Lung (tissue), 12 donors: Measurements from ENCODE around the gene C21orf91. TPM values are rescaled to one million over a fixed set of nuclear protein-coding genes. Genes with fewer than 3 reads are reported as not detected.

Source experiments
- ATAC-seq: fragments of 200-7000 bp; cut with Tn5 transposase; one replicate; pipeline ENCODE4 v1.9.1; 2020; ENCODE audit warnings: moderate number of reproducible peaks; ENCODE audit not compliant: insufficient read depth, low FRiP score
- DNase-seq, 3 donors: peaks; one replicate each; pipeline ENCODE4 v3.0.0-alpha.2; 2013 to 2017
- H3K27ac ChIP-seq, 2 donors: one replicate each; pipeline ENCODE4 v1.5.1; 2013; ENCODE audit warnings: mild to moderate bottlenecking in 2 of 2, moderate library complexity in 2 of 2, control low read depth in 1 of 2, inconsistent platforms in 1 of 2, low read depth in 1 of 2, low read length in 1 of 2
- H3K27me3 ChIP-seq, 3 donors: one replicate each; pipeline ENCODE4 v1.5.1; 2013; ENCODE audit warnings: low read length in 2 of 3; ENCODE audit not compliant: control insufficient read depth in 3 of 3, insufficient read depth in 3 of 3
- H3K36me3 ChIP-seq, 4 donors: one replicate each; pipeline ENCODE4 v1.5.1; 2013; ENCODE audit warnings: low read length in 4 of 4, mild to moderate bottlenecking in 1 of 4, moderate library complexity in 1 of 4; ENCODE audit not compliant: control insufficient read depth in 4 of 4, insufficient read depth in 4 of 4
- H3K4me1 ChIP-seq, 5 donors: one replicate each; pipeline ENCODE4 v1.5.1; 2013; ENCODE audit warnings: low read length in 5 of 5, mild to moderate bottlenecking in 2 of 5, moderate library complexity in 1 of 5; ENCODE audit not compliant: control insufficient read depth in 5 of 5, insufficient read depth in 5 of 5
- H3K4me3 ChIP-seq: one replicate; pipeline ENCODE4 v1.5.1; 2013; ENCODE audit warnings: mild to moderate bottlenecking, control low read depth, moderate library complexity
- H3K9ac ChIP-seq, 2 donors: one replicate each; pipeline ENCODE4 v1.5.1; 2013; ENCODE audit warnings: low read length in 2 of 2, control low read depth in 1 of 2; ENCODE audit not compliant: insufficient read depth in 1 of 2
- H3K9me3 ChIP-seq, 4 donors: one replicate each; pipeline ENCODE4 v1.5.1; 2013; ENCODE audit warnings: low read length in 3 of 4, mild to moderate bottlenecking in 1 of 4, moderate library complexity in 1 of 4; ENCODE audit not compliant: control insufficient read depth in 4 of 4, insufficient read depth in 3 of 4
- CTCF ChIP-seq: IDR thresholded peaks from 2 replicates; pipeline ENCODE4 v1.5.1; 2012; ENCODE audit warnings: mild to moderate bottlenecking; ENCODE audit errors: control extremely low read depth, extremely low read depth
- WGBS, 2 donors: extraction: QIAGEN DNeasy Blood & Tissue Kit; methylation state at CpG; one replicate each; pipeline ENCODE4 v1.1.7; 2013; 5-methylcytosine and 5-hydroxymethylcytosine counted together
- polyA plus RNA-seq, 2 donors: library from polyadenylated mRNA; stranded (reverse); fragments of 200-250 nt; gene quantifications; one replicate each; pipeline ENCODE4 v1.2.1, GENCODE V29; 2013
- total RNA-seq, 2 donors: library from RNA; depleted of rRNA in 1 of 2; stranded (reverse); fragments of >200 nt in 1 of 2; gene quantifications; one replicate each; pipeline ENCODE4 v1.2.1, GENCODE V29; 2014 to 2021
- donor health status: control.
- donor health status: control.
- donor health status: Bipolar disorder and iron deficiency.
- donor health status: healthy.
- donor health status: DM: yes; HTN: yes; CAD: no.

Gene C21orf91
- total and polyA plus RNA-seq, 4 donors, result 2.8 to 19.0 (median 10.2) TPM

- H3K9me3 ChIP-seq, result peaks cover 0 to 2% (median 0%) of the 10 kb centered on the region in 4 donors
- no peaks in the 10 kb centered on the region for H3K27me3 ChIP-seq
- H3K4me3 ChIP-seq, result no peak overlapping the region
- WGBS, 2 donors, result 71 to 88% methylated on average over 5 of the region's 5 CpGs
- TF ChIP-seq CTCF, result no peak
- peaks cover 0 to 4% (median 0%) of the 10 kb centered on the region in 5 donors for H3K4me1 ChIP-seq
- no peak overlapping the region for H3K9ac ChIP-seq
- peaks cover 2 to 15% (median 7%) of the 10 kb centered on the region in 4 donors for H3K36me3 ChIP-seq
- ATAC-seq, result no peak
- no peak overlapping the region for H3K27ac ChIP-seq
- no peak for DNase-seq
Measured at GRCh38 chr21:17781524-17781923, 37.6 kb downstream of the C21orf91 start.

- H3K36me3 ChIP-seq, result peaks cover 2 to 5% (median 3%) of the 10 kb centered on the region in 4 donors
- ATAC-seq (no peak), DNase-seq (no peak)
- no peak overlapping the region for H3K9ac ChIP-seq
- no peak for TF ChIP-seq CTCF
- no peak overlapping the region for H3K4me3 ChIP-seq
- H3K9me3 ChIP-seq, result peaks cover 0 to 2% (median 0%) of the 10 kb centered on the region in 4 donors
- H3K27ac ChIP-seq, result no peak overlapping the region
- H3K4me1 ChIP-seq, result peaks cover 0 to 4% (median 0%) of the 10 kb centered on the region in 5 donors
- 31 to 42% methylated on average over 6 of the region's 6 CpGs for WGBS, 2 donors
- H3K27me3 ChIP-seq, result no peaks in the 10 kb centered on the region
Measured at GRCh38 chr21:17780539-17780938, 38.6 kb downstream of the C21orf91 start.

GRCh38 chr21:17779980-17780379, 39.2 kb downstream of the C21orf91 start:
- Histone ChIP-seq H3K36me3 (peaks cover 0 to 4% (median 0%) of the 10 kb centered on the region in 4 donors), H3K4me1 (peaks cover 0 to 4% (median 0%) of the 10 kb centered on the region in 5 donors), H3K9ac (no peak overlapping the region), H3K4me3 (no peak overlapping the region), H3K27me3 (no peaks in the 10 kb centered on the region), H3K9me3 (no peaks in the 10 kb centered on the region), H3K27ac (peak overlapping the region in 1 of 2 donors; percentile 14)
- WGBS, 2 donors, result 57 to 77% methylated on average over 3 of the region's 3 CpGs
- DNase-seq (no peak), ATAC-seq (no peak)
- TF ChIP-seq CTCF, result no peak

- peaks cover 0 to 4% (median 0%) of the 10 kb centered on the region in 4 donors for H3K36me3 ChIP-seq
- no peak for TF ChIP-seq CTCF
- WGBS, 2 donors, result 27 to 56% methylated on average over 3 of the region's 3 CpGs
- no peak overlapping the region for H3K27ac ChIP-seq
- no peak for ATAC-seq
- no peaks in the 10 kb centered on the region for H3K27me3 ChIP-seq
- H3K9me3 ChIP-seq, result no peaks in the 10 kb centered on the region
- DNase-seq, result no peak
- H3K4me3 ChIP-seq, result no peak overlapping the region
- no peak overlapping the region for H3K9ac ChIP-seq
- H3K4me1 ChIP-seq, result peaks cover 0 to 4% (median 0%) of the 10 kb centered on the region in 5 donors
Measured at GRCh38 chr21:17779496-17779895, 39.7 kb downstream of the C21orf91 start.
